T-helper 1 cell (primary cell): Measurements from ENCODE around the gene IL4.

ENCODE experiments used
- DNase-seq, 5 donors: peaks; one replicate each; pipeline ENCODE4 v3.0.0-alpha.2; 2012 to 2020

IL4 gene

DNA sequence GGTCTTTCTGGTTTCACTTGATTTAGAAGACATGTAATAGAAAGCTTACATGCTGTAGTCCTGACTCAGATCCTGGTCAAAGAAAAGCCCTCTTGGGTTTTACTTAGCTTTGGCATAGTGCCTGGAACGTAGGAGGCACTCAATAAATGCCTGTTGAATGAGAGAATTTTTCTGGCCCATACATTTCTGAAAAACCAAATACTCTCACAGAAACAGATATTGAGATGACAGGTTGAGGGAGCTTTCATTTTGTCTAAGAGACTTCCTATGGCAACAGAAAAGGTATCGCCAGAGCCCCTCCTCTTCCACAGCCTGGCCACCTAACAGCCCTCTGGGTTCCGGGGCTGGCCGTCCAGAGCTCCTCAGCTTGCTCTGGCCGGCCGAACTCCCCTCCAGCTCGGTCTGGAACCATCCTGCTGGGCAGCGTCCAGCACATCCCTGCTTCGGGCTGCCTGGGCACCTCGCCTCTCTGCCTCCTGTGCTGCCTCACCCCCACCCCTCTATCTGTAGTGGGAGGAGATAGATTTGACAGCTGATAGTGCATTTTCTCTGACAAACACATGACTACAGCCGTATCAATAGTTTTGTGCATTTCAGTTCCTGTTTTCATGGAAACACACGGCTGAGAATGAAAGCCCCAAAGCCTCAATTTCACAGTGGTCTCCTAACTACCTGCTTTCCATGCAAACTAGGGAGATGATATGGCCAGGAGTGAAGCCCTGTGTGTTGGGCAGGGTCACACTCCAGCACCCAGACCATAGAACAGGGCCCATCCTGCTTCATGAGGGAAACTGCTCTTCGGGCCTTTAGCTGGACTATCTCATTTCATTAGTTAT is 1.1 kb downstream of the IL4 start:
- DNase-seq: peak in 1 of 5 donors; percentile 62

DNA sequence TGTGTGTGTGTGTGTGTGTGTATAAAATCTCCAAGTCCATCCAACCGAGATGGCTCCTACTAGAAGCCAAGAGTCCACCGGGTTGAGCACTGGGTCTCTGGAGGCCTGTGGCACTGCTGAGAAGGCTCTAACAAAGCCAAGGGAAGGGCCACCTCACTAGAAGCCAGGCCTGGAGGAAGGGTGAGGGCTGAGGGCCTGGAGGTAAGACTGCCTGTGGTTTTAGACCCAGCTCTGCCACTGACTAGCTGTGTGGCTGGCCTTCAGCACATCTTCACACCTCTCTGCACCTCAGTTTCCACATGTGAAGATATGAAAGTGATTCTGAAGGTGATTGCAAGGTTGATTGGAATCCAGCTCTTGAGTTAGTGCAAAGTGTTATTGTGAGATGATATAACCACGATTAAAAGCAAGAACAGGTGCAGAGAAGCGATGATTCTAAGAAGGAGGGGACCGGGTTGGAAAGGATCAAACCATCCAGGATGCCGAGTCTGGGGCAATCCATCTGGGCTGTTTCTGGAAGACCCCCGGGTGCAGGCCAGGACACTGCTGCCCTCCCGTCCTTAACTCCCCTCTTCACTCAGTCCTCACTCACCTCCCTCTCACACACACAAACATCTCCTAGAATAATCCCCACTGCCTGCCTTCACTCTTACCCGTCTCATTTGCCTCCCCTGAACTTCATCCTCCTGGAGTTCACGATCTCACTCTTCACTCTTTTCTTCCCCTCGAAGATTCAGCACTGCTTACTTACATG is 2.3 kb downstream of the IL4 start:
- peak in 1 of 5 donors; percentile 33 for DNase-seq

DNA sequence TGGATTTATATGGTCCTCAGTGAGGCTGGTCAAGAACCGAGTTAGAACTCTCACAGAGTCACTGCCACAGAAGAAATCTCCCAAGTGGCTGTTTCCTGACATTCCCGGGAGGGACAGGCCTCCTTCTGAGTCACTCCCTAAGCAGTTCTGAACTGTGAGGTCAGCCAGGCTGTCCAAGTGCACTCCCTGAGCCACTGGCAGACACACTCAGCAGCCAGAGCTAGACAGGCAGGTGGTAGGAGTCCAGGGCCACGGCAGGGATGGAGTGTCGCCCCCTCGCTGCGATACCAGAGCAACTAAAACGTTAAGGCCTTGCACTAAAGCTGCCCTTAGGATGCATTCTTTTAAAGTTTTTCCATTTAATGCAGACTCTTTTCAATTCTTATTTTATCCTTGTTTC is 3.4 kb downstream of the IL4 start:
- DNase-seq: no peak

DNA sequence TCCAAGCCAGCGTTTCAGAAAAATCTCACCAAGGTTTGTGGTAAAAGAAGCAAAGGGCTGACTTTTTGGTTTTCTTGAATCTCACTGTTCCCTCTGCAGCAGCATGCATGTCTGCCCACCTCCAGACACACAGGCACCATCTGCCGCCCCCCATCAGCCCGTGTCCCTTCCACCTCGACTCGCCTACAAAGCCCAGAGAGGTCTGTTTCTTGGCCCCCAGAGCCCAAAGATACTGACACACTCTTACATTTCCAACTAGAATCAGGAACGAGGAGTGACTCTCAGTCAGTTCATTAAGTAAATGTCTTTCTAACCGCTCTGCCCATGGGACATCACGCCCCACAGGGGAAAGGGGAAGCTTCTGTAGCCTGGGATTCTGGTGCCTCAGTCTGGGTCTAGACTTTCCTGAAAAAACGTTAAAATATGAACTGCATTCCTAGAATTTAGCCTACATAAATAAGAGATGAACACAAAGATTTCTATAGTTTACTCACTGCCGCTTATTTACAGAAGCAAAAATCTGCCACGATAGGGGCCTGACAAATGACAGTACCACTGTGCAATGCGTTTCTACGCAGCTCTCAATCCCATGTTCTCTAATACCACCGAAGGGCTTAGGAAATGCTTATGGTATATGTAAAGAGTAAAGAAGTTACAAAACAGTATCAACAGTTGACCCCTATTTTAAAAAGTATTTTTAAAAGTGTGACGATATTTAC is 4.1 kb downstream of the IL4 start:
- no peak for DNase-seq

DNA sequence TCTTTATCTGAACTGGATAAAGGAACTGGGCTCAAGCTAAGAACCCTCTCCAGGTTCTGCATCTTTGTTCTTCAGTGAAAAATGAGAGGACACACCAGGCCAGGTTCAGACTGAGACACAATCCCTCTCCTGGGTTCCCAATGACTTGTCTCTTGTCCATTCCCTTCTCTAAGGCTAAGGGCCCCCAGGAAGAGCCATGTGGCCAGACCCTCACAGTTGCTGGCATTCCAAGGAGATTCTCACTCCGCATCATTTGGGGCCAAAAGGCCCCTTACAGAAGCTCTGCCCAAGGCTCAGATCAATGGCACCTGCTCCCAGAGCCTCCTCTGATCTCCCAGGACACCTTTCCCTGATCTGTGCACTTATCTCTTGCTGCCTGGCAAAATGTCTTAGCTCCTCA is 4.9 kb downstream of the IL4 start:
- DNase-seq: no peak

DNA sequence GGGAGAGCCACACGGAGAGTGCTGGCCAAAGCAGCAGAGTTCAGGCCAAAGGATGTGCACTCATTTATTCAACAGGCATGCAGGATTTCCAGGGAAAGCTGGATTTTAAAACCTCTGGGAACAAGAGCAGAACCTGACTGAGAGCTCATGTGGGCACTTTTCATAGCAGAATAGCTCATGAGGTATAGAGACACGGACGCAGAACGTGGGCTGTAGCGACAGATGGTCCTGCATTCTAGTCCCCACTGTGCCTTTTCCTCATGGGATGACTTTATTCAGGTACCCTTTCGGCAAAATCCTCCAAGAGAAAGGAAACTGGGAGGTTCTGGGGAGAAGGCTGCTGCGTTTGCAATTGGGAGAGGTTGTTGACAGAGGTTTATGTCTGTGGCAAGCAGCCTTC is 5.4 kb downstream of the IL4 start:
- no peak for DNase-seq

DNA sequence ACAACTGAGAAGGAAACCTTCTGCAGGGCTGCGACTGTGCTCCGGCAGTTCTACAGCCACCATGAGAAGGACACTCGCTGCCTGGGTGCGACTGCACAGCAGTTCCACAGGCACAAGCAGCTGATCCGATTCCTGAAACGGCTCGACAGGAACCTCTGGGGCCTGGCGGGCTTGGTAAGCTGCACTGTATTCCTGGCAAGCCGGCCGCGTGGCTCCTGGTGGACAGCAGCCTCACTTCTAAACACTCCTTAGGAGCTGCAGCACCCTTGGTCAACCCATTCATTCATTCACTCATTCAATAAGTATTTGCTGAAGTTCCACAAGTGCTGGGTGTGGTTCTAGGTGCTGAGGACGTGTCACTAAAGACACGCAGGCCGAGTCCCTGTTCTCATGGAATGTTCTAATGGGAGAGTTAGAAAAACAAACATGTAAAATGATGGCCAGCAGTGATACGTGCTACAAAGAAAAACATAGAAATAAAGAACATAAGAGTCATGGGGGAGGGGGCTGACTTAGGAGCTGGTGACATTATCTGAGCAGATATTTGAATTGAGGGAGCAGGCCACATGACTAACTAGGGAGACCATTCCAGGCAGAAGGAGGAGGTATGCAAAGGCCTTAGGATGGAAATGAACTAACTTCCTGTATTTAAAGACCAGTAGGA is 6.1 kb downstream of the IL4 start:
- no peak for DNase-seq

DNA sequence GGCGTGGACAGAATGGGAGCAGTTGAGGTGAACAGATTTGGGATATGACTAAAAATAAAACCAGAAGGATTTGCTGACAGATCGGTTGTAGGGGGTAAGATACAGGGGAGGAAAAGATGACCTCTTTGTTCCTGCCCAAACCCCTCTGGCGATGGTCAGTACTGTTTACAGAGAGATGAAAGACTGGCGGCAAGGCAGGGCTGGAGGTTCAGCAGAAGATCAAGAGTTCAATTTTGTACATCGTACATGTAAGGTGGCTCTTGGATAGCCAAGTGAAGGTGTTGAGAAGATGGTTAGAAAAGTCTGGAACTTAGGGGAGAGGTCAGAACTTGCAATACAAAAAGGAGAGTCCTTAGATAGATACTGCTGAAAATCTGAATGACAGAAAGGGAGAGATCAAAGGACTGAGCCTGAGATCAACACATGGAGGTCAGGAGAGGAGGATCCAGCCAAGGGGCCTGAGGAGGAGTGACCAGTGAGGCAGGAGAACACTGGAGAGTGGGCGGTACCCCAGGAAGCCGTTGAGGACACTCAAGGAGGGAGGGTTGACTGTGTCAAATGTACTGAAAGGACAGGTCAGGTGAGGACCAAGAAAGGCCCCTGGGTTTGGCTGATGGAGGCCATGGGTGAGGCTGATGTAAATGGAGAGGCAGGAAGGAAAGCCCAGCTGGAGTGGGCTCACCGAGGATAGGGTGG is 7.1 kb downstream of the IL4 start:
- no peak for DNase-seq

DNA sequence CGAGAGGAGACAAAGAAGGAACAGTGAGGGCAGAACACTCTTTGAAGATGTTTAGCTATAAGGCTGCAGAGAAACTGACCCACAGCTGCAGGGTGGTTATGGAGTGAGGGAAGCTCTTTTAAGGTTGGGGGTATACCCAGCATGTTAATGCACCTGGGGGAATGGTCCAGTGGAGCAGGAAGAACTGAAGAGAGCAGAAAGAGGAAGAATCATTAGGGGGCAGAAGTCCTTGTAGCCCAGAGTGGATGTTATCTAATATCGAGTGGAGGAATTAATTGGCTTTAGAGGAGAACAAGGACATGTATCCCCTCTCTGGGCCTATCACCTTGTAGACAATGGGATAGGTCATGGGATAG is 7.7 kb downstream of the IL4 start:
- DNase-seq: no peak

DNA sequence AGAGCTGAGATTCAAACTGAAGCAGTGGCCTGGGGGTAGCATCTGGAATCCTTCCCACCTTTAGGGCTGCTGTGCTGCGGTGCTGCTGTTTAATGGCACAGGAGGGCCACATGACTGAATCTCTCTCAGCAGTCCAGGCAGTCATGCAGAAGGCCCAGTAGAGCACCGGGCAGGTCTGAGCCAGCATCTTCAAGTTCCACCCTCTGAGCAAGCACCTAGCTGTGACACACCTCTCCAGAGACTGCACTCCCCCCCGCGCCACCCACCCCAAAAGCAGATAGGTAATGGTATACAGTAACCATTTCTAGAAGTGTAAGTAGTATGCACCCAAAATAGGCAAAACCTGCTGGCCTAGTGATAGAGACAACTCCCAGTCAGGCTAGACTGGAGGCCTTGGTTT is 8.2 kb downstream of the IL4 start:
- DNase-seq: no peak

DNA sequence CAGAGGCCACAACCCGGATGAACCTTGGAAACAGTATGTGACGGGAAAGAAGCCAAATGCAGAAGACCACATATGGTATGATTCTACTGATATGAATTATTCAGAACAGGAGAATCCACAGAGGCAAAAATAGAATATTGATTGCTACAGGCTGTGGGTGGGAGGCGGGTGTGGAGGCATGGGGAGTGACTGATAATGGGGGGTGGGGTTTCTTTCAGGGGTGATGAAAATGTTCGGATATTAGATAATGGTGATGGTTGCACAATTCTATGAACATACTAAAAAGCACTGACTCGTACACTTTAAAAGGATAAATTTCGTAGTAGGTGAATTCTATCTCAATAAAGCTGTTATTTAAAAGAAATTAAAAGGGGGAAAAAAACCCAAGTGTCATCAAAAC is 10.7 kb downstream of the IL4 start:
- DNase-seq: no peak

DNA sequence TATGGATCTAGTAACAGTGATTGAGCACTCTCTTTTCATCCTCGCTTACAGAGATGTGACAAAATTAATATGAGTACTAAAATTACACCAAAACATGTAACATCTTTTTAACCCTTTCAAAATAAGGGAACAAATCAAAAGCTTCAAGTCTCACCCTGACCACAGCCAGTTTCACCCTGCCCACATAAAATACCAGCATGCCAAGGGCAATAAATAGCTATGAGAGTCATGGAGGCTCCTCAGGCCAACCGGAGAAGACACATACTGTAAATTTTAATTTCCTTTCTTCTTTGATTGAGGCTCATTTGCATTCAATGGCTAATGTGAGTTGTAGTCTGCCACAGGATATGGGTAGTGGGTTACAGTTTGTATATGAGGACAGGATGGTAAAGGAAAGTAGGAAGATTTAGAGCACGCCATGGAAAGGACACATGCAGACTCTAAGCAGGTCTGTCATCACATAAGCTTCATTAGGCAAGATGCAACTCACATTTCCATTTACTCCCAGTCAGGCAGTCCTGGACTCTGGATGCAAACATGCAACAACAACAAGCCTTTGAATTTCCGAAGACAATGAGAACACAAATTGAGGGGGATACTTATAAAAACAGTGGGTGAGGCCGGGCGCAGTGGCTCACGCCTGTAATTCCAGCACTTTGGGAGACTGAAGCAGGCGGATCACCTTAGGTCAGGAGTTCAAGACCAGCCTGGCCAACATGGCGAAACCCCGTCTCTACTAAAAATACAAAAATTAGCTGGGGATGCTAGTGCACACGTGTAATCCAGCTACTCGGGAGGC is 11.3 kb downstream of the IL4 start:
- peak in 1 of 5 donors; percentile 51 for DNase-seq

DNA sequence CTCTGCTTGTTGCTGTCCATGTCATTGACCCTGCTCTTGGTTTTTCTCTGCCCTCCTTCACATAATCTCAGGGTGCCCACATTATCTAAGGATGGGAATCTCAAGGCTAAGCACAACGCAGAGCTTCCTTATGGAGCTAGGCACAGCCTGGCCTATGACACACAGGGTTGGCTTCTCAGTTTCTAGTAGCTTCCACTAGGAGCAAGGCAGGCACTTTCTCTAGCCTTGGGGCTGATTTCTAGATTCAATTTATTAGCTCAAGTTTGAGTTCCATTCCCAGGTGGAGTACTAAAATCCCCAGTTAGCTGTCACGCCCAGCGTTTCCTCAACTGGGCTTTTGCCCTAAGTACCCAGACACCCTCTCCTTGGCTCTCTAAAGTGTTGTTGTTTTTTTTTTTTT is 12.4 kb downstream of the IL4 start:
- DNase-seq: no peak

DNA sequence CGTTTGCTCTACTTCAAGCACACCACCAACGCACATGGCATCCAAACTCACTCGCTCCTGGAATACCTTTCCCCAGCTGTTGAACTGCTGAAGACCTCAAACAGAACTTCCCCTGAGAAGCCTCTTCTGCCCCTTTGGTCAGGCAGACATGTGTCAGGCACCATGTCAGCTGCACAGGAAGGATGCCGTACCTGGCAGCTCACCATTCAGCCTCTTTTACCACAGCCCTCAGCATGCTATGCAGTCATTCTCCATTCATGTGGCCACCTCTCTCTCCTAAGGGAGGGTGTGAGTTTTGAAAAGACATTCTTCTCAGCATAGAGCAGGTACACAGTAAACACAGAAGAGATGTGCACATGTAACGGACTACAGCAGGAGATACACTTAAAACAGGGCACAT is 14.2 kb downstream of the IL4 start:
- DNase-seq: peak in 1 of 5 donors; percentile 72

DNA sequence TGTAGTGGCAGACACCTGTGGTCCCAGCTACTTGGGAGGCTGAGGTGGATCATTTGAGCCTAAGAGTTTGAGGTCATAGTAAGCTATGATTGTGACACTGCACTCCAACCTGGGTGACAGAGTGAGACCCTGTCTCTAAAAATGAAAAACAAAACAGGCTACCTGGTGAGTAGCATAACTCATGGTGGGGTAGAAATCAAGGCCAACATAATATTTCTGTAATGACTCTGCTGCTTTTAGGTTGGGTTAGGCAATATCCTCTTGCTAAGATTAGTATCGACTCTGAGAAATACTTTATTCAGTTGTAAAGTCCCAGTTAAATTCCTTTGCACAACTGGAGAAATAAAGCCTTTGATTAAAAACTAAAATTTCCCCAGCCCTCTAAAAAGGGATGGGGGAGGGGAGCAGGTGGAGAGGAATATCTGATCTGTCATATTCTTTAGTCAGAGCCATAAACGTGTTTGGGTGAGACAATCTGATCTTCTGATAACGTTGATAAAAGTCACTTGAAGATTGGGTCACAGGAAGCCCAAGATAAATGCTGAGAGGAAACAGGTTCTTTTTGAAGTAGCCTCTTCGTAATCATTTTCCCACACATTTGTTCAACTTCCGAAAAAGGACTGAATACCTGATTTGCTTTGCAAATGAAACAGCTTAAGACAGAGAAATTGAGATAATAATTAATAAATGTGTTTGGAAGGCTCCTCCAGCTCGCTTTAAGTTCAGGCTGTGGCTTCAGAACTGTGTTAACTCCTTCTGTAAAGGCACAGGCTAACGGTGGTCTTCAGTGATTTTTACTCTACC is 14.9 kb downstream of the IL4 start:
- DNase-seq: peak in 1 of 5 donors; percentile 67

DNA sequence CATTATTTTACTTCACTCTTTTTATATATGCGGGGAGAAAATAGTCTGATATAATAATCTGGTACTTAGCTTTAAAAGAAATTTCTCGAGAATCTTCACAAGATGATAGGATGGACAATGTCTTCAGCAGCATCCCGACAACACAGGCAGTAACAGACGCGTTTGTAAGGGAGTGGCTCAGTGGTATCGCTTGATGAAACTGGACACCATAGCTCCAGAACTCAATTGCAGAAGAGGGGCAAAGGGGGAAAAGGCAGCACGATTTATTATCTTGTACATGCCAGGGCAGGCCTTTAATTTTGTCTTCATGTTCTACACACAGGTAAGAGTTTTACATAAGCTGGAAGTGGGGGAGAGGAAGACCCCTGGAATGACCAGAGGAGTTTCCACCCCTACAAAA is 15.7 kb downstream of the IL4 start:
- DNase-seq: no peak

DNA sequence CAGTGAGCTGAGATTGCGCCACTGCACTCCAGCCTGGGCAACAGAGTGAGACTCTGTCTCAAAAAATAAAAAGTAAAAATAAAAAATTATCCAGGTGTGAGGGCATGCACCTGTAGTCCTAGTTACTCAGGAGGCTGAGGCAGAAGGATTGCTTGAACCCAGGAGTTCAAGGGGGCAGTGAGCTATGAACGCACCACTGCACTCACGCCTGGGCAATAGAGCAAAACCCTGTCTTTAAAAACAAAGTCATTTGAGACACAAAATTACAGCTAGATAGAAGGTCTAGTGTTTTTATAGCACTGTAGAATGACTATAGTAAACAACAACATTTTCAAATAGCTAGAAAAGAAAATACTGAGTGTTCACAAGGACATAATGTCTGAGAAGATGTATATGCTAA is 16.4 kb downstream of the IL4 start:
- DNase-seq: no peak

DNA sequence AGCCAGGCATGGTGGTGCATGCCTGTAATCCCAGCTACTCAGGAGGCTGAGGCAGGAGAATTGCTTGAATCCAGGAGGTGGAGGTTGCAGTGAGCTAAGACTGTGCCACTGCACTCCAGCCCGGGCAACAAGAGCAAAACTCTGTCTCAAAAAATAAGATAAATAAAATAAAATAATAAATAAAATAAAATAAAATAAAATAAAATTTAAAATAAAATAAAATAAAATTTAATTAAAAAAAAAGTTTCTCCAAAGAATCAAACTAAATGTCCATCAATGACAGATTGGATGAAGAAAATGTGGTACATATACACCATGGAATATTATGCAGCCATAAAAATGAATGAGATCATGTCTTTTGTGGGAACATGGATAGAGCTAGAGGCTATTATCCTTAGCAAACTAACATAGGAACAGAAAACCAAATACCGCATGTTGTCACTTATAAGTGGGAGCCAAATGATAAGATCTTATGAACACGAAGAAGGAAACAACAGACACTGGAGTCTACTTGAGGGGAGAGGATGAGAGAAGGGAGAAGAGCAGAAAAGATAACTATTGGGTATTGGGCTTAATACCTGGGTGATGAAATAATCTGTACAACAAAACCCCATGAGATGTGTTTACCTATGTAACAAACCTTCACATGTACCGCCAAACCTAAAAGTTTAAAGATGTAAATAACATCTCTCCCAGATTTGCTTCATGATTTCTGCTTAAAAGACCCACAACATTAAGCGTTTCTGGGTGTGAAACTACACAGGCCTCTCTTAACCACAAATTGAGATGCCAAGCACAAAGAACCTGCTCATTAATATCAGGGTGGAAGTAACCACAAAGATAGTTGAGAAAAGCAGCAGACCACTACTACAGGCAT is 18.2 kb downstream of the IL4 start:
- DNase-seq: peak in 1 of 5 donors; percentile 62

DNA sequence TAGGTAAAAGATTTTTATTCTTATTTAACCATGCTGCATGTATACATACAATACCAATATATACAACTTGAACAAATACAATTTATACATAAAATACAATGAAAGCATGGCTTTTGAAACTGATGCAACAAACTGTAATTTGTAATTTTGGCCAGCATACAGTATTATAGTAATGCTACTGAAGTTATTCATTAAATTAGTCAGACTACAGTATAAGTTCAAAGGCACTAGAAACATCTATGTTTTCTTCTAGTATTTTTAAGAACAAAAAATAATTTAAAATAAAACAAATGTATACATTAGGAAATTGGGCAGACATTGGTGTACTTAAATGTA is 18.8 kb downstream of the IL4 start:
- DNase-seq: no peak

DNA sequence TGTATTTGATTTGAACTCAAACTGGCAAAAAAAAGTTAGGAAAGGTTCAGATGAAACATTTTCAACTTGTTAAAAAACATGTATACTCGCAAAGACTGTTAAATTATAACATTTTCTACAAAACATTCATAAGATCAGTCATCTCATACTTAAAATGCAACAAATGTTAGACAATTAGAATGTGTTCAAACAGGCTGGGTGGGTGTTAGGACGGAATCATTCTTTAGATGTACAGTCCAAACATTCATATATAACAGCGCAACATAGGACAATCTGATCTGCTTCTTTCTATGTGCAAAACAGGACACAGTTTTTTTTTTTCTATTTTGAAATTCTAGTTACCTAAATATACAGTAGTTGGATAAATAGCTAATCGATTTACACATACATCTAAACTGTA is 22.2 kb downstream of the IL4 start:
- no peak for DNase-seq
